ENCODE data around the gene GALNT9.

DNA sequence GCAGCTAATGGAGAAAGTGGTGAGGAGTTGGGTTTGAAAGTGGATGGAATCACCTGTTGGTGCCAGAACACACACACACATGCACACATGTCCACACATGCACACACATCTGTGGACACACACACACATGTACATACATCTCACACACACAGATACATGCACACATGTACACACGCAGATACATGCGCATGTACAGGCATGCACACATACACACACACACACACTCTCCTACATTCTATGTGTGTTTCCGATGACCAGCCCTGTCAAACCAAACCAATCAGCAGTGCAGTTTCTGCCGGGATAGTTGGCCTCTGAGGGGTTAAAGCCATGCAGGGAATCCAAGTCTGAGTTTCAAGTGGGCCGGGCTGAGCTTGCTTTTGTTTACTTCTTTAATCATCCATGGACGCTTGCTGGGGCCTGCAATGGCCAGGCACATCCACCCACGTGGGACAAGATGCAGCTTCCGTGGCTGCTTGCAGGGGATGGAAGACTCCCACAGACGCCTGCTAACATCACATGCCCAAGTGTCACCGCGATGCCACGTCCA is 52.5 kb downstream of the GALNT9 start:
- TF ChIP-seq CTCF (IDR thresholded peaks at IDR 0.05; ENCODE audit: borderline replicate concordance, extremely low read depth, low read length, poor library complexity, severe bottlenecking) (no peak), EZH2 (IDR thresholded peaks at IDR 0.05; ENCODE audit: borderline replicate concordance, low read depth, low read length, severe bottlenecking) (no peak)

All from DND-41 (cell line).